ENCODE measurements around the gene AP3D1. TPM values are rescaled to one million over a fixed set of nuclear protein-coding genes. Genes with fewer than 3 reads are reported as not detected.
A peak's percentile ranks its signal among the peaks of the same experiment; 100 is the strongest.

AP3D1 gene
- total RNA-seq, 1 donor: 121 TPM

- Histone ChIP-seq H3K4me1 (ENCODE audit: insufficient read depth, low read length) (peaks cover 8% of the 10 kb centered on the region), H3K36me3 (ENCODE audit: insufficient read depth, low read length) (peaks cover 84% of the 10 kb centered on the region), H3K79me2 (ENCODE audit: insufficient read depth, low read length) (peaks cover 21% of the 10 kb centered on the region), H3K27ac (ENCODE audit: low read depth, low read length) (no peak overlapping the region), H3K9me3 (ENCODE audit: low read depth, low read length) (no peaks in the 10 kb centered on the region), H3K4me3 (ENCODE audit: insufficient read depth, low read length) (no peak overlapping the region), H3K4me2 (ENCODE audit: insufficient read depth, low read length) (no peak overlapping the region), H2AFZ (ENCODE audit: low read length) (no peak overlapping the region), H3K27me3 (ENCODE audit: insufficient read depth, low read length) (no peaks in the 10 kb centered on the region), H4K20me1 (ENCODE audit: insufficient read depth, low read length) (peaks cover 37% of the 10 kb centered on the region)
- TF ChIP-seq CTCF (IDR thresholded peaks at IDR 0.05; ENCODE audit: extremely low read depth, low read depth, low read length): no peak
- DNase-seq (ENCODE audit: insufficient read length, low spot score, missing footprints): no peak
These were observed 36.0 kb downstream of the AP3D1 start for GRCh38 chr19:2115324-2115723.

- DNase-seq (ENCODE audit: insufficient read length, low spot score, missing footprints): no peak
- H3K27ac ChIP-seq (ENCODE audit: low read depth, low read length): no peak overlapping the region
- no peaks in the 10 kb centered on the region for H3K27me3 ChIP-seq (ENCODE audit: insufficient read depth, low read length)
- no peaks in the 10 kb centered on the region for H3K9me3 ChIP-seq (ENCODE audit: low read depth, low read length)
- peaks cover 37% of the 10 kb centered on the region for H4K20me1 ChIP-seq (ENCODE audit: insufficient read depth, low read length)
- no peak overlapping the region for H3K4me3 ChIP-seq (ENCODE audit: insufficient read depth, low read length)
- peaks cover 86% of the 10 kb centered on the region for H3K36me3 ChIP-seq (ENCODE audit: insufficient read depth, low read length)
- H3K4me2 ChIP-seq (ENCODE audit: insufficient read depth, low read length): no peak overlapping the region
- no peak for TF ChIP-seq CTCF (IDR thresholded peaks at IDR 0.05; ENCODE audit: extremely low read depth, low read depth, low read length)
- peaks cover 8% of the 10 kb centered on the region for H3K4me1 ChIP-seq (ENCODE audit: insufficient read depth, low read length)
- peaks cover 21% of the 10 kb centered on the region for H3K79me2 ChIP-seq (ENCODE audit: insufficient read depth, low read length)
- no peak overlapping the region for H2AFZ ChIP-seq (ENCODE audit: low read length)
These were observed 36.5 kb downstream of the AP3D1 start for GRCh38 chr19:2114821-2115220.

GRCh38 chr19:2114218-2114617 is 37.1 kb downstream of the AP3D1 start:
- Histone ChIP-seq H3K27ac (ENCODE audit: low read depth, low read length) (no peak overlapping the region), H3K27me3 (ENCODE audit: insufficient read depth, low read length) (no peaks in the 10 kb centered on the region), H3K36me3 (ENCODE audit: insufficient read depth, low read length) (peaks cover 90% of the 10 kb centered on the region), H4K20me1 (ENCODE audit: insufficient read depth, low read length) (peaks cover 40% of the 10 kb centered on the region), H3K4me1 (ENCODE audit: insufficient read depth, low read length) (peaks cover 8% of the 10 kb centered on the region), H3K79me2 (ENCODE audit: insufficient read depth, low read length) (peaks cover 21% of the 10 kb centered on the region), H3K4me2 (ENCODE audit: insufficient read depth, low read length) (no peak overlapping the region), H2AFZ (ENCODE audit: low read length) (no peak overlapping the region), H3K9me3 (ENCODE audit: low read depth, low read length) (no peaks in the 10 kb centered on the region), H3K4me3 (ENCODE audit: insufficient read depth, low read length) (no peak overlapping the region)
- DNase-seq (ENCODE audit: insufficient read length, low spot score, missing footprints): no peak
- TF ChIP-seq CTCF (IDR thresholded peaks at IDR 0.05; ENCODE audit: extremely low read depth, low read depth, low read length): no peak

GRCh38 chr19:2113439-2114211 is 37.7 kb downstream of the AP3D1 start:
- Histone ChIP-seq H3K4me1 (ENCODE audit: insufficient read depth, low read length) (peaks cover 8% of the 10 kb centered on the region), H3K4me3 (ENCODE audit: insufficient read depth, low read length) (no peak overlapping the region), H3K79me2 (ENCODE audit: insufficient read depth, low read length) (peaks cover 19% of the 10 kb centered on the region), H3K4me2 (ENCODE audit: insufficient read depth, low read length) (no peak overlapping the region), H4K20me1 (ENCODE audit: insufficient read depth, low read length) (peaks cover 40% of the 10 kb centered on the region), H3K27ac (ENCODE audit: low read depth, low read length) (peak overlapping the region; percentile 12), H3K27me3 (ENCODE audit: insufficient read depth, low read length) (no peaks in the 10 kb centered on the region), H3K36me3 (ENCODE audit: insufficient read depth, low read length) (peaks cover 91% of the 10 kb centered on the region), H2AFZ (ENCODE audit: low read length) (no peak overlapping the region), H3K9me3 (ENCODE audit: low read depth, low read length) (no peaks in the 10 kb centered on the region)
- peak; percentile 99 for DNase-seq (ENCODE audit: insufficient read length, low spot score, missing footprints)
- no peak for TF ChIP-seq CTCF (IDR thresholded peaks at IDR 0.05; ENCODE audit: extremely low read depth, low read depth, low read length)
